Right atrium auricular region (tissue), 2 donors: ENCODE results near the gene GPR141. TPM values are rescaled to one million over a fixed set of nuclear protein-coding genes. Genes with fewer than 3 reads are reported as not detected.

Source experiments
- DNase-seq: peaks from one replicate; pipeline ENCODE4 v3.0.0-alpha.2; 2019; ENCODE audit warnings: low spot score
- H3K27ac ChIP-seq, 2 donors: fragments of 200-600 bp; sonication (generic); 1 replicate in 1 of 2; 2 replicates in 1 of 2; pipeline ENCODE4 v1.5.1; 2016 to 2019
- H3K27me3 ChIP-seq, 2 donors: fragments of 200-600 bp; sonication (generic); one replicate each; pipeline versions ENCODE4 v1.5.1 to v1.6.0; 2017 to 2019
- H3K36me3 ChIP-seq: fragments of 200-600 bp; sonication (generic); one replicate; pipeline ENCODE4 v1.5.1; 2016
- H3K4me1 ChIP-seq, 2 donors: fragments of 200-600 bp; sonication (generic); one replicate each; pipeline versions ENCODE4 v1.5.1 to v1.6.0; 2017 to 2019
- H3K4me3 ChIP-seq, 2 donors: fragments of 200-600 bp; sonication (generic); 1 replicate in 1 of 2; 2 replicates in 1 of 2; pipeline ENCODE4 v1.5.1; 2017 to 2019; ENCODE audit warnings: mild to moderate bottlenecking in 1 of 2, moderate library complexity in 1 of 2
- H3K9me3 ChIP-seq, 2 donors: fragments of 200-600 bp; sonication (generic); one replicate each; pipeline ENCODE4 v1.5.1; 2019
- CTCF ChIP-seq, 2 donors: fragments of 200-600 bp; sonication (generic); IDR thresholded peaks; one replicate each; pipeline ENCODE4 v1.5.1; 2019; ENCODE audit warnings: antibody characterized with exemption in 2 of 2
- total RNA-seq, 2 donors: library from RNA; depleted of rRNA; stranded (reverse); fragments of >200 nt; gene quantifications; one replicate each; pipeline ENCODE4 v1.1.0, GENCODE V29; 2016

The GPR141 gene, protein sequence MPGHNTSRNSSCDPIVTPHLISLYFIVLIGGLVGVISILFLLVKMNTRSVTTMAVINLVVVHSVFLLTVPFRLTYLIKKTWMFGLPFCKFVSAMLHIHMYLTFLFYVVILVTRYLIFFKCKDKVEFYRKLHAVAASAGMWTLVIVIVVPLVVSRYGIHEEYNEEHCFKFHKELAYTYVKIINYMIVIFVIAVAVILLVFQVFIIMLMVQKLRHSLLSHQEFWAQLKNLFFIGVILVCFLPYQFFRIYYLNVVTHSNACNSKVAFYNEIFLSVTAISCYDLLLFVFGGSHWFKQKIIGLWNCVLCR
- under 1 TPM in 1 of 2 donors, not detected in 1; 0.55 TPM for total RNA-seq

- Histone ChIP-seq H3K4me3 (no peak within 1 kb of the TSS), H3K36me3 (no peaks in the 10 kb centered on the region), H3K27ac (no peak within 1 kb of the TSS), H3K27me3 (no peaks in the 10 kb centered on the region), H3K4me1 (no peaks in the 10 kb centered on the region), H3K9me3 (no peaks in the 10 kb centered on the region)
- DNase-seq: no peak
- no peak for TF ChIP-seq CTCF (IDR thresholded peaks at IDR 0.05)
These were observed at the start of gene GPR141 for GRCh38 chr7:37683246-37684120. TSS of gene GPR141 (plus strand) at chr7:37683766. CDS start at chr7:37740394, 56,628 bp downstream.

DNA sequence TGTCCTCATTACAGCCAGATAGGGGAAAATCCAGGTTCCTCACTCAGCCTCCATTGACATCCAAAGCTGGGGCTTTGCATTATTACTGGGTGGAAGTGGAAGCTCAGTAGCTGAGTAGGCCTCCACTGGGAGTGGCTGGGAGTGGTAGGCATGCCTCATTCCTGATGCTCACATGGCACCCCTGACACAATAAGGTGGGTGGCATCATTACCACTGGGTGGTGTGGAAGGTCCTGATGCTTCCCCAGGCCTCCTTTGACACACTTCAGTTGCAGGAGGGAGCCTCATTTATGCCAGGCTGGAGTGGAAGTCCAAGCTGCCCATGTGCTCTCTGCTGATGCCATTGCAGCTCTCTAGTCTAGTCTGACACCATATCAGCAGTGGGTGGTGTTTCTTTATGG is 48.2 kb upstream of the GPR141 start:
- no peak for TF ChIP-seq CTCF (IDR thresholded peaks at IDR 0.05)
- Histone ChIP-seq H3K4me3 (no peak overlapping the region), H3K4me1 (no peaks in the 10 kb centered on the region), H3K9me3 (peaks cover 0 to 22% of the 10 kb centered on the region in 2 donors), H3K36me3 (no peaks in the 10 kb centered on the region), H3K27ac (no peak overlapping the region), H3K27me3 (no peaks in the 10 kb centered on the region)
- DNase-seq: no peak

GRCh38 chr7:37642028-37642540 is 41.5 kb upstream of the GPR141 start:
- no peak for DNase-seq
- Histone ChIP-seq H3K27me3 (no peaks in the 10 kb centered on the region), H3K9me3 (peaks cover 0 to 5% of the 10 kb centered on the region in 2 donors), H3K27ac (no peak overlapping the region), H3K4me3 (no peak overlapping the region), H3K4me1 (no peaks in the 10 kb centered on the region), H3K36me3 (no peaks in the 10 kb centered on the region)
- TF ChIP-seq CTCF (IDR thresholded peaks at IDR 0.05): no peak

- no peak for DNase-seq
These were observed 39.7 kb upstream of the GPR141 start for GRCh38 chr7:37643876-37644275.

More at GRCh38 chr7:37643876-37644275, 39.7 kb upstream of the GPR141 start:
- Histone ChIP-seq H3K27me3 (no peaks in the 10 kb centered on the region), H3K36me3 (no peaks in the 10 kb centered on the region), H3K4me3 (no peak overlapping the region), H3K4me1 (no peaks in the 10 kb centered on the region), H3K9me3 (no peaks in the 10 kb centered on the region), H3K27ac (no peak overlapping the region)
- no peak for TF ChIP-seq CTCF (IDR thresholded peaks at IDR 0.05)
